ENCODE measurements around the gene RING1.

DNA sequence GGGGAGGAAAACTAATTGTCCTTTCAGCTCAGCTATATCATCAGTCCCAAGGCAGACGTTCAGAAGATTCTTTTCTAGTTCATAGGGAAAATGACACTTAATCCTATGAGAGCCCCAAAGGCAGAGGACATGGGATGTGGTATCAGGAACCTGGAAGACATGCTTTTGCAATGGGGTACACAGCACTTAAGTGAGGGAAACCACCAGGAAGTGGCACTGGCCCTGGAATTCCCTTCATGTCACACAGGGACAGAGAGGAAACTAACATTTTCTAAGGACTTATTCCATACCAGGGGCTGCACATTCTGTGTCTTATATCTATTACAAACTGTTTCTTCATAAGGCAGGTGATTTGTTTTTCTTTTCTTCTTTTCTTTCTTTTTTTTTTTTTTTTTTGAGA, 35.2 kb downstream of the RING1 start:
- no peak for TF ChIP-seq CTCF (IDR thresholded peaks at IDR 0.05; ENCODE audit: low read length)
- no peak for TF ChIP-seq EZH2 (optimal IDR thresholded peaks at IDR 0.05; ENCODE audit: low read depth, low read length)
